ENCODE results near the gene ACY1.
A peak's percentile ranks its signal among the peaks of the same experiment; 100 is the strongest.
"Not testable (repeated sequence)": the region's sequence is repeated elsewhere in the genome, so short reads cannot be mapped to it uniquely, and the experiment has no call there.

ACY1 gene

GRCh38 chr3:51986010-51986947 is 2.9 kb downstream of the ACY1 start:
- no peak for DNase-seq

DNA sequence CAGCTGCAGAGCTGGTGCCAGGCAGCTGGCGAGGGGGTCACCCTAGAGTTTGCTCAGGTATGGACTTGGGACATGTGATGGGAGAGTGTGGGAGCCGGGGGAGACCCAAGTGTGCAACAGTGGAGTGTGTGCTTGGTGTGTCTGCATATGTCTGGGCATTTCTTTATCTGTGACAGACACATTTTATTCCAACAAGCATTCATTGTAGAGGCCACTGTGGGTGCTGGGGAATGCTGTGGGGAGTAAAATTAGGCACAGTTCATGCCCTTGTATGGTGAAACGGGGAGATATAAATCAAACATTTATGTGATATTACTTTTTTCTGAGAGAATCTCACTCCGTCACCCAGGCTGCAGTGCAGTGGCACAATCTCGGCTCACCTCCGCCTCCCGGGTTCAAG is 4.2 kb downstream of the ACY1 start:
- DNase-seq, result no peak

- DNase-seq, result no peak
Measured at GRCh38 chr3:51988286-51989146, 5.2 kb downstream of the ACY1 start.

GRCh38 chr3:51990501-51990971 is 7.2 kb downstream of the ACY1 start:
- DNase-seq, result not testable (repeated sequence)

DNA sequence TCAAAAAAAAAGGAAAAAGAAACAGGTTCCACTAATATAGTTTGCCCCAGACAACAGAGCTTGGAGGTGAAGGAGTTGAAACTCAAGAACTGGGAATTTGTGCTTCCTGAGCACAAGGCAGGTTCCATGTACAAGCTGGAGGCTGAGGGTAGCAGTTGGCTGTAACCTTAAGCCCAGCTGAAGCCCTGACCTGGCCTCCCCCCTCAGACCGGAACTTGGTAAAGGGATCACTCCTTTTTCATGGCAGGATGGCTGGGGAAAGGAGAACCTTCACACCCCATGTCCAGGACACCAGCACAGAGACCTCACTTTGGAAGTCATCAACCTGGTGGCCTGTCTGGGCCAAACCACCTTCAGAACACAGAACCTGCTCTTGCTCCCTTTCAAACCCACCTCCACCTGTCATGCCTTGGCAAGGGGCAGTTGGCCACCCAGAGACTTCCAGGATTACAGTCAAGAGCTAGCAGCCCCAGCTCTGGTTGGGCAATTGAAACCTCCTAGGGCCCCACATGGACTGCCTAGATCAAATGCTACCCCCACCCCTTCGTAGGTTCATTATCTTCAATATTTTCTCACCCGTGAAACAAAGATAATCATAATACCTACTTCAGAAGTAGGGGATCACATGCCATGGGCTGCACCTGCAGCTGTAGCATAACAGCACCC is 8.8 kb downstream of the ACY1 start:
- no peak for DNase-seq

DNA sequence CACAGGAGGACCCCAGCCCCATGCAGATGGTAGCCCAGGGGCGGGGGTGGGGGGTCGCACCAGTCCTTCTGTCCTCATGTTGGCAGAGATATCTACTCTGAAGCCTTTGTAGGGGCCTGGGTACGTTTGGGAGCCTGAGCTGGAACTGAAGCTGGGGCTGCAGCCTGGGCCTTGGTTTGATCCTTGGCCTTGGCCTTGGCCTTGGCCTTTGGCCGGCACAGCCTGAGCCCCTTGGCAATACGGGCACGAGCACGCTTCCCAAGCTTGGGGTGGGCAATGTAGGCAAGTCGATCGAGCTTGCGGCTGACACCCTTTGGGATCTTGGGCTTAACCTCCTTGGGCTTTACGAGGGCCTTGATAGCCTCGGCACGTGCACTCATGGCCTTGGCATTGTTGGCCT is 10.3 kb downstream of the ACY1 start:
- not testable (repeated sequence) for DNase-seq

DNA sequence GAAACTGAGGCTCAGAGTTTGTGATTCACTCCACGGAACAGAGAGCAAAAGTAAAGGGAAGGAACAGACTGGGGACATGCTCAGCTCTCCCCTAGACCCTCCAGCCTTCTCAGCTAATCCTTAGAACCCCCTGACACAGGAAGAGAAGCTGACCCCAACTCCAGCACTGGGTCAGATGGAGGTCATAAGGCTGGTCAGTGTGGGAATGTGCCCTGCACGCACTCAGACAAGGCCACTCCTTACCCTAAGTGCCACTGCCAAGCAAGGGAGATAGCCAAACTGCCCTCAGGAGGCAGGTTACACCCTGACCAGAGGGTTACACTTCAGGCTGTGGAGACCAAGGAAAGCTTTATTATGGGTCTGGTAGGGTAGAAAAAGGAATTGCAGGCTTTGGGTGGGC is 11.2 kb downstream of the ACY1 start:
- DNase-seq, result no peak

DNA sequence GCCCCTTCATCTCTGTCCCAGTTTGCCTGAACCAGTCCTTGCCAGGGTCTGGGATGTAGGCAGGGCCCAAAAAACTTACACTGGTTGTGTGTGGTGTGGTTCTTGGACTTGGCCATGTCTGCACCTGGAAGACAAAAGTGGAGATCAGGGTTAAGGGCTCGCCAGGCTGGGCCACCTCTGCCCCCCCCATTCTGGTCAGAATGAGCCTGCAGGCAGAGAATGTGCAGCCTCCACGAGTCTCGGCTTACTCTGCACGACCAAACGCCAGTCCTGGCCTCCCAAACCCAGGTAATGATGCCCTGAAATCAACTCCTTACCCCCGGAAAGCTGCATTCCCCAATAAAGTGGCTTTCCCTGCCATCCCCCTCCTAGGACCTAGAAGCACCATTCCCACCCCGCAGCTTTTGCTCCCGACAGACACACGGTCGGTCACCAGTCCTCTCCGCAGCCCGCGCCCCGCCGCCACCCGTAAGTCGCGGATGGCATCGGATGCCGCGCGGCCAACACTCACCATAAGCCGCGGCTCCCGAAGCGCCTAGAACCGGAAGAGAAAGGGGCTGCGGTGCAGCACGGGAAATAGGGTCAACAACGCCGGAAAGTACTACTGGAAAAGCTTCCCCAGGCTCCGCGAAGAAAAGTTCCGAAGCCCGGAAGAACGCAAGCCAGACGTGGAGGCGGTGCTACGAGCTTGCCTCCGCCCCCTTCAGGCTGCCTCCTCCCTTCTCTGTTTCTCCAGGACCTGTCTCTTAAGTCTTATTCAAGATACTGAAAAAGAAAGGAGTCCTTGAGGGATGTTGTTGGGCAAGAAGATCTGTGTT is 12.2 kb downstream of the ACY1 start, which contains the start of gene RPL29:
TSS of gene RPL29 (minus strand) at position 550 of the 818 bp plus-strand sequence. CDS start at position 116, 434 bp downstream.
- DNase-seq, result peak; percentile 85

DNA sequence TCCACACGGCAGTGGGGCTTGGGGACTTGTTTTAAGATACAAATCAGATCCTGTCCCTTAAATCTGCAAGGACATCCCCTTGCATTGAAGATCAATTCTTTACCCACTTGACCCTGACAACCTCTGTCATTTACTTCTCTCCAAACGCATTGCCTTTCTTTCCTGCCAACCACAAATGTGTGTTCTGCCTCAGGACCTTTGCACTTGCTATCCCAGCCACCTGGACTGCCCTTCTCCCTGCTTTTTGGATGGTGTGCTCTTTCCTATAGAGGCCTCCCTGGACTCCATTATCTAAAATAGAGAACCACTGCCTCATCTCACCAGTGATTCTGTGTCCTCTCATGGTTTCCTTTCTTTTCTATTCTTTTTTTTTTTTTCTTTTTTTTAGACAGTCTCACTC is 13.8 kb downstream of the ACY1 start:
- no peak for DNase-seq

GRCh38 chr3:51997935-51998596 is 14.7 kb downstream of the ACY1 start:
- DNase-seq, result no peak

DNA sequence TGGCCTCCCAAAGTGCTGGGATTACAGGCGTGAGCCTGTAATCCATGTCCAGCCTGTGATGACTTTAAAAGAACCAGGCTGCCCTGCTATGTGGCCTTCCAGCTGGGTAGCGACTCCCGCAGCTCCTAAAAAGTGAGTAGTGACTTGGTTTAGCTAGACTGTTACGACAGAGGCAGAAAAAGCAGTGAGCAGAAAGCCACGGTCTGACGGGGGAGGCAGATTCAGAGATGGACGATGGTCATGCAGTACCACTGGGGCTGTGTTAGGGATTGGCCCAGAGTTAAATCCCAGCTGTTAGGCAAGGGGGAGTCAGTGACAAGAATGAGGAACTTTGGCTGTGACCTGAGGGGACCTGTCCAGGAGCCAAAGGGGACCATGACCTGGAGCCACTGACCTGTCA is 15.4 kb downstream of the ACY1 start:
- DNase-seq, result no peak

- DNase-seq, result no peak
Measured at GRCh38 chr3:51999846-52000245, 16.5 kb downstream of the ACY1 start.

DNA sequence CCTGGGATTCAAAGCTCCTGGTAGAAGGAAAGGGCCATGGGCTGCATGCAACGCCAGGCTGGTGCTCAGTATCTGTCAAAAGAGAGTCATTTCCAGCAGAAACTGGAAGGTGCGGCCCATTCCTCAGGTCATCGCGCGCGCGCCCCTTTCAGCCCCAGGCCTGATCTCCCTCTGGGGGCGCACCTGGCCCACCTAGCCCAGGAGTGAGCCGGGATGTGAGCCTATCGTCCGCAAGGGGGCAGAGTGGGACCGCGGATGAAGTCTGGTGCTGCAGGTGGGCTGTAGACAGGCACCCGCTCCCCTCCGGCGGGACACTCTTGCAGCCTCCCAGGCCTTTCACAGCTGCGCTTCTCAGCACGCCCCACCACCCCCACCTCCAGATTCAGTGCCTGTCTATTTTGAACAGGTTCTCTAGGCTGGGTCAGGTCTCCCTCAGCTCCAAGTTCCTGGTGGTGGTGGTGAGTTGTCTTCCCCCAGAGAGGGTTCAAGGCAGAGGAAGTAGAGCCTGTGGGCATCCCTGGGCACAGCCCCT is 18.2 kb downstream of the ACY1 start:
- no peak for DNase-seq

GRCh38 chr3:52002748-52003147 is 19.4 kb downstream of the ACY1 start:
- DNase-seq, result no peak

- no peak for DNase-seq
Measured at GRCh38 chr3:52004163-52004787, 20.9 kb downstream of the ACY1 start.

DNA sequence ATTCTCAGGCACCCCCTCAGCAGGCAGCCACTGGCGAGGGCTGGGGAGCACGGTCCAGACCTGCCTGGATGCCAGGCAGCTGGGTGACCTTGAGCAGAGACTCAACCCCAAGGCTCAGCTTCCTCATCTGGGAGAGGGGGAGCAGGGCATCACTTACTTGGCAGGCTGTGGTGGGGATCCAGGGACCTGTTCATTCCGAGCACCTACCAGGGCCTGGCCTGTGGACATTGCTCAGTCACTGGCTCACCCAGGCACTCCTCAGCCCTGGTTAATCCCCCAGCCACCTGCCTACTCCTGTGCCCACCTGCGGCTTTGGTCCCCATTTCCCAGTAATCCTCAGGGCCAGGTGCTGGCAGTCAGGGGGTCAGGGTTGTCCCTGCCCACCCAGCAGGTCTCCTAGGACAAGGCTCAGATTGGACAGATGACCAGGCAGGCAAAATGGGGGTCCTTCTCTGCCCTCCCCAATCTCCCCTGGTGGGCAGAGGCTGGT is 21.6 kb downstream of the ACY1 start:
- DNase-seq, result no peak

GRCh38 chr3:52005571-52005986 is 22.2 kb downstream of the ACY1 start:
- no peak for DNase-seq

- DNase-seq, result peak; percentile 26
Measured at GRCh38 chr3:52006017-52006819, 22.9 kb downstream of the ACY1 start.

DNA sequence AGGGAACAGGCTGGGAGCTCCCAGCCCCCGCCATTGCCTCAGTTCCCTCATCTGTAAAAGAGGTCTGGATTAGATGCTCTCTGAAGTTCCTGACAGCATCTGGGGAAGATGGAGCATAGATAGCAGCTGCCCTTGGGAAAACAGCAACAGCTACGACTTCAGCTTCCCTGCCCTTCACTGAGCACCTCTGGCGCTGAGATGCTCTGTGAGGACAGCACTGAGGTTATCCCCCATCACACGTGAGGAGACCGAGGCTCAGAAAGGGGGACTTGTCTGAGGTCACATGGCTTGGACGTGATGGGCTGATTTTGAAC is 23.4 kb downstream of the ACY1 start:
- no peak for DNase-seq

DNA sequence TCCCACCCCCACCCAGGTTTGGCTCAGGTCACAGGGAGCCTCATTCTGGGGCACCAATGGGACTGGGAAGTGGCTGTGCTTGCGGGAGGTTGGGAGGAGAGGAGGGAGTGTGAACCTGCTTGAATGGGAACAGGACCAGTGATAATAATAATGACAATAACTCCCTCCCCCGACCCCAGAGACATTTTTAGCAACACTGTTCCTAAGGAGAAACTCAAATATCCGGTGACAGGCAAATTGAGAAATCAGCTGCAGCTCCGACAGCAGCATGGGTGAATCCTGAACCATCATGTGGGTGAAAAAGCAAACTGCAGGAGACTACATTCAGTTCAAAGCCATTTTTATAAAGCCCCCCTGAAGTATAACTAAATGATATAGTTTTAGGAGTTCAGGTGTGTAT is 24.0 kb downstream of the ACY1 start:
- no peak for DNase-seq
